K562 (cell line): ENCODE results near the gene SEZ6. TPM values are rescaled to one million over a fixed set of nuclear protein-coding genes. Genes with fewer than 3 reads are reported as not detected.

Experiments
- ATAC-seq: fragments of 200-7000 bp; cut with Tn5 transposase; 3 replicates; pipeline ENCODE4 v1.9.1; 2020; ENCODE audit warnings: moderate library complexity
- BruUV-seq: library from RNA; stranded (reverse); fragments of 400-500 nt; replicated peaks from 2 replicates; lab custom pipeline; 2021; lab: Mats Ljungman, UMichigan
- CTCF ChIA-PET: fragments of 300-600 bp; formaldehyde crosslinking; extraction: SDS; loops from one replicate; lab custom pipeline; 2021; ENCODE audit warnings: low intra/inter-chr PET ratio; lab: Yijun Ruan, JAX
- POLR2A ChIA-PET: fragments of 300-600, 350-650 bp; sonication (Branson Sonifier 250); formaldehyde crosslinking; extraction: SDS; loops from one replicate; lab custom pipeline; 2021; ENCODE audit warnings: antibody characterized with exemption, inconsistent platforms; lab: Yijun Ruan, JAX
- DNase-seq, 4 experiments: peaks; one replicate each; pipeline versions ENCODE4 v3.0.0 to v3.0.0-alpha.2; 2011 to 2018; ENCODE audit warnings: low spot score in 3 of 4, mixed read lengths in 3 of 4; ENCODE audit errors: extremely low read depth in 1 of 4
- FAIRE-seq: peaks from 2 replicates; lab custom pipeline; 2011; peaks lifted over from hg19 to GRCh38; lab: Jason Lieb, UNC
- H2AFZ ChIP-seq: 2 replicates; pipeline ENCODE4 v1.6.0; 2011; ENCODE audit warnings: low read depth, low read length, control low read depth, inconsistent platforms
- H3K27ac ChIP-seq: fragments of 200-600 bp; 3 replicates; pipeline ENCODE4 v1.8.0; 2011; ENCODE audit warnings: low read depth, mild to moderate bottlenecking, control low read depth, inconsistent platforms, low read length, moderate library complexity, mixed read lengths; ENCODE audit errors: extremely low read depth
- H3K27me3 ChIP-seq, 2 experiments: fragments of 300-600 bp in 1 of 2; 2 replicates in 1 of 2; 3 replicates in 1 of 2; pipeline versions ENCODE4 v1.6.0 to v1.8.0; 2011; ENCODE audit warnings: inconsistent platforms in 2 of 2, low read length in 2 of 2, mild to moderate bottlenecking in 1 of 2, mixed read lengths in 1 of 2, moderate library complexity in 1 of 2; ENCODE audit not compliant: control insufficient read depth in 2 of 2, insufficient read depth in 2 of 2
- H3K36me3 ChIP-seq: fragments of 300-600 bp; 3 replicates; pipeline ENCODE4 v1.8.0; 2011; ENCODE audit warnings: mild to moderate bottlenecking, low read length, inconsistent platforms; ENCODE audit not compliant: control insufficient read depth, insufficient read depth
- H3K4me1 ChIP-seq, 2 experiments: fragments of 200-600 bp in 1 of 2; replicated peaks in 1 of 2; 2 replicates in 1 of 2; 3 replicates in 1 of 2; pipeline versions ENCODE4 v1.5.1 to v1.8.0; 2011; ENCODE audit warnings: inconsistent platforms in 2 of 2, low read length in 2 of 2, mild to moderate bottlenecking in 1 of 2, mixed read lengths in 1 of 2, moderate library complexity in 1 of 2; ENCODE audit not compliant: control insufficient read depth in 2 of 2, insufficient read depth in 2 of 2
- H3K4me2 ChIP-seq: 2 replicates; pipeline ENCODE4 v1.6.1; 2011; ENCODE audit warnings: low read length, control low read depth, inconsistent platforms, mixed read lengths; ENCODE audit not compliant: insufficient read depth
- H3K4me3 ChIP-seq: fragments of 200-600 bp; sonication (generic), shearing (Covaris generic); 2 replicates; pipeline ENCODE4 v1.5.1; 2016; ENCODE audit warnings: control low read depth, inconsistent platforms
- H3K79me2 ChIP-seq: fragments of 200-600 bp; 3 replicates; pipeline ENCODE4 v1.8.0; 2011; ENCODE audit warnings: low read length, inconsistent platforms; ENCODE audit not compliant: control insufficient read depth, insufficient read depth
- H3K9ac ChIP-seq, 2 experiments: 2 replicates each; pipeline versions ENCODE4 v1.6.0 to v1.6.1; 2011; ENCODE audit warnings: low read depth in 2 of 2, low read length in 2 of 2, control low read depth in 1 of 2, inconsistent platforms in 1 of 2, mild to moderate bottlenecking in 1 of 2, mixed read lengths in 1 of 2; ENCODE audit not compliant: insufficient read depth in 1 of 2
- H3K9me1 ChIP-seq: one replicate; pipeline ENCODE4 v1.6.0; 2011; ENCODE audit warnings: inconsistent platforms, mild to moderate bottlenecking, low read length, moderate library complexity; ENCODE audit not compliant: control insufficient read depth, insufficient read depth
- H3K9me3 ChIP-seq: replicated peaks from 2 replicates; pipeline ENCODE4 v1.5.1; 2011; ENCODE audit warnings: low read depth, low read length, inconsistent platforms; ENCODE audit not compliant: control insufficient read depth, insufficient read depth
- H4K20me1 ChIP-seq: replicated peaks from 2 replicates; pipeline ENCODE4 v1.6.1; 2011; ENCODE audit warnings: low read length, inconsistent platforms, mixed read lengths; ENCODE audit not compliant: control insufficient read depth, insufficient read depth
- HDAC3 ChIP-seq: fragments of 450-650 bp; IDR thresholded peaks from 2 replicates; pipeline ENCODE4 v1.6.1; 2018; ENCODE audit warnings: borderline replicate concordance, mild to moderate bottlenecking, moderate library complexity; ENCODE audit not compliant: partially characterized antibody
- HMG20A ChIP-seq: fragments of 450-650 bp; formaldehyde crosslinking; conservative IDR thresholded peaks from 2 replicates; pipeline ENCODE4 v1.4.0; 2020; ENCODE audit warnings: mild to moderate bottlenecking, mixed read lengths
- OTX1 ChIP-seq: fragments of 450-650 bp; formaldehyde crosslinking; IDR thresholded peaks from 2 replicates; pipeline ENCODE4 v1.4.0; 2022; ENCODE audit warnings: mild to moderate bottlenecking
- SREBF2 ChIP-seq: sonication (generic); formaldehyde crosslinking; IDR thresholded peaks from 2 replicates; pipeline ENCODE4 v1.4.0; 2020; ENCODE audit warnings: mild to moderate bottlenecking, missing genetic modification reagents
- ZNF121 ChIP-seq: sonication (generic); formaldehyde crosslinking; conservative IDR thresholded peaks from 2 replicates; pipeline ENCODE4 v1.8.0; 2022; ENCODE audit warnings: missing genetic modification reagents
- ZNF445 ChIP-seq: fragments of 250-450 bp; sonication (Bioruptor Pico); IDR thresholded peaks from 2 replicates; pipeline ENCODE4 v1.4.0; 2020; ENCODE audit warnings: low read depth, mild to moderate bottlenecking, moderate library complexity
- WGBS: fragments of 100-300 bp; shearing (Covaris generic); methylation state at CpG from one replicate; pipeline ENCODE4 v1.1.6; 2016; ENCODE audit warnings: low coverage, mixed read lengths; ENCODE audit not compliant: insufficient coverage; ENCODE audit errors: missing lambda C conversion rate; 5-methylcytosine and 5-hydroxymethylcytosine counted together
- in situ Hi-C: fragments of 300-500 bp; cut with MboI; formaldehyde crosslinking; loops from 4 replicates; pipeline ENCODE4 v1.15.0; 2018; ENCODE audit warnings: inconsistent platforms, mixed read lengths
- intact Hi-C: fragments of 100-400 bp; cut with micrococcal nuclease; formaldehyde crosslinking; loops from 2 replicates; pipeline ENCODE4 v1.14.2; 2022
- polyA plus RNA-seq, 8 experiments: library from polyadenylated mRNA; depleted of rRNA in 4 of 8; stranded (reverse) in 5 of 8; unstranded in 3 of 8; fragments of >200 nt; fragmentation: Nextera tagmentation in 2 of 8; fragmentation: Illumina TruSeq in 1 of 8; extraction: Ambion mirVana in 2 of 8; extraction: Trizol in 1 of 8; gene quantifications; 2 replicates each; pipeline versions ENCODE4 v1.2.1 to v1.2.3, GENCODE V29; 2011 to 2014; ENCODE audit warnings: inconsistent platforms in 1 of 8, missing spikeins in 1 of 8
- total RNA-seq, 7 experiments: library from RNA; depleted of rRNA in 6 of 7; stranded (reverse); fragments of >200 nt in 6 of 7; fragmentation: Illumina TruSeq in 2 of 7; extraction: Trizol in 2 of 7; gene quantifications; 2 replicates each; pipeline versions ENCODE4 v1.2.1 to v1.2.3, GENCODE V29; 2011 to 2021; ENCODE audit warnings: low replicate concordance in 1 of 7
- TF ChIP-seq, protein P1 (sequence below): sonication (generic); formaldehyde crosslinking; IDR thresholded peaks from 2 replicates; pipeline ENCODE4 v1.8.1; 2023; ENCODE audit warnings: mild to moderate bottlenecking, missing genetic modification reagents

The SEZ6 gene
- total and polyA plus RNA-seq, 9 of the 15 experiments (the other 6 are each of a cell fraction or from before 2014, with no cell fraction given): not detected

DNA sequence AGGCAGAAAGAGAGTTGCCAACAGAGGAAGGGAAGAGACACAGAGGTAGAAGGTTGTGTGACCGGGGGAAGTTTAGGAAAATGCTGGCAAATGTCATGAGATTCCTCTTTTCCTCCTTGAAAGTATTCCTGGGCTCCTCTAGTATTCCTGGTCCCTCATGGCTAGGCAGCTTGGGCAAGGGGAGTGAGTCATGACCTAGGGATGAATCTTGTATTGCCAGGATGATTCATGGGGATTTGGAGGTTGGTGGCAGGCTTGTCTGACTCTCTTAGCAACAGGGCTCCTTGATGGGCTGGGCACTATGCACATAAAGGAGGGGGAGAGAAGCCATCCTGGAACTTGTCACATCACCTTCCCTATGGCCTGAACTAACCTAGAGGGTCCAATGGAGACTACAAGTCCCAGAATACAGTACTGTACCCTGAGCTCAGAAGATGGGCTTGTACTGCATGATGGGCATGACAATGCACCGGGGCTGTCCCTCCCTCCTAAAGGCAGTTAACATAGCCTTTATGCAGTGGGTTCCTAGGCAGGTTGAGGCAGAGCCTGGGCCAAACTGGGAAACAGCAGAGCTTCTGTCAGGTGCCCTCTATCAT lies 2.1 kb upstream of the SEZ6 start:
- intact Hi-C loops (no loop called here), in situ Hi-C loops (no loop called here)
- H3K79me2 ChIP-seq: no peaks in the 10 kb centered on the region
- no peak overlapping the region for H3K9ac ChIP-seq
- TF ChIP-seq SREBF2 (CRISPR knock-in tag) (no peak), ZNF121 (no peak), HMG20A (no peak), ZNF445 (CRISPR knock-in tag) (no peak), OTX1 (CRISPR knock-in tag) (no peak), HDAC3 (no peak)
- TF ChIP-seq, protein P1, sequence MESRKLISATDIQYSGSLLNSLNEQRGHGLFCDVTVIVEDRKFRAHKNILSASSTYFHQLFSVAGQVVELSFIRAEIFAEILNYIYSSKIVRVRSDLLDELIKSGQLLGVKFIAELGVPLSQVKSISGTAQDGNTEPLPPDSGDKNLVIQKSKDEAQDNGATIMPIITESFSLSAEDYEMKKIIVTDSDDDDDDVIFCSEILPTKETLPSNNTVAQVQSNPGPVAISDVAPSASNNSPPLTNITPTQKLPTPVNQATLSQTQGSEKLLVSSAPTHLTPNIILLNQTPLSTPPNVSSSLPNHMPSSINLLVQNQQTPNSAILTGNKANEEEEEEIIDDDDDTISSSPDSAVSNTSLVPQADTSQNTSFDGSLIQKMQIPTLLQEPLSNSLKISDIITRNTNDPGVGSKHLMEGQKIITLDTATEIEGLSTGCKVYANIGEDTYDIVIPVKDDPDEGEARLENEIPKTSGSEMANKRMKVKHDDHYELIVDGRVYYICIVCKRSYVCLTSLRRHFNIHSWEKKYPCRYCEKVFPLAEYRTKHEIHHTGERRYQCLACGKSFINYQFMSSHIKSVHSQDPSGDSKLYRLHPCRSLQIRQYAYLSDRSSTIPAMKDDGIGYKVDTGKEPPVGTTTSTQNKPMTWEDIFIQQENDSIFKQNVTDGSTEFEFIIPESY (CRISPR knock-in tag): no peak
- TF ChIP-seq, all 486 proteins: peak for 0
- CTCF ChIA-PET: interaction anchor here (0.7 kb wide), 1 partner anchor 362 kb away, joined by 3 read pairs; no protein-coding TSS in a partner anchor
- Histone ChIP-seq H2AFZ (no peak overlapping the region), H4K20me1 (peaks cover 16% of the 10 kb centered on the region; the same call in 1 of the 2 replicates), H3K4me1 (peaks cover 0 to 12% of the 10 kb centered on the region in 2 experiments; a peak in 1 of 5 replicates), H3K4me2 (no peak overlapping the region), H3K36me3 (no peaks in the 10 kb centered on the region), H3K27ac (no peak overlapping the region), H3K9me3 (no peaks in the 10 kb centered on the region), H3K27me3 (peaks cover 19 to 36% of the 10 kb centered on the region in 2 experiments; a peak in 4 of 5 replicates), H3K9me1 (peaks cover 2% of the 10 kb centered on the region), H3K4me3 (no peak overlapping the region)
- ATAC-seq: no peak
- WGBS: 0% methylated on average over 2 of the region's 2 CpGs
- BruUV-seq: no TSS peak
- no peak for FAIRE-seq
- no peak for DNase-seq
- POLR2A ChIA-PET: interaction anchor here (1.0 to 1.4 kb wide), 2 partner anchors 9 to 10 kb away, joined by 3 read pairs; no protein-coding TSS in a partner anchor
